Measurements from ENCODE around the gene CDC42EP3. TPM values are rescaled to one million over a fixed set of nuclear protein-coding genes. Genes with fewer than 3 reads are reported as not detected.

Gene CDC42EP3
- total RNA-seq, 4 donors from 2014 or later, result 9.0 to 38.0 (median 23.5) TPM

DNA sequence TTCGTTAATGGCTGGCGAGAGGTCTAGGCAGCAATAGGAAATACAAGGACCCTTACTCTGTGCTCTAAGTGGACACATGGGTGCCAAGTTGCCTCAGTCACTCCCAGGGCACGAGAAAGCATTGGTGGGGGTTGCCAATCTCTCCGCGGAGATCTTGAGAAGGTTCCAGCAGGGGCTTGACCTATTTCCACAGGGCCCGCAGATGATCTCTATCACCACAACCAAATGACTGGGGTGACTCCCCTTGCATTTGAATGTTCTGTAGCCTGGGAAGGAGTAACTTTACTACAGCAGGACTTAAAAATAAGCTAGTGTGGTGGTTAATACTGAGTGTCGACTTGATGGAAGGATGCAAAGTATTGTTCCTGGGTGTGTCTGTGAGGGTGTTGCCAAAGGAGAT is 8.1 kb downstream of the CDC42EP3 start:
- Histone ChIP-seq H3K27ac (no peak overlapping the region), H3K27me3 (no peaks in the 10 kb centered on the region), H3K9me3 (no peaks in the 10 kb centered on the region), H3K4me3 (no peak overlapping the region), H3K36me3 (peaks cover 3% of the 10 kb centered on the region), H3K4me1 (peaks cover 25% of the 10 kb centered on the region)
- 90% methylated on average over 6 of the region's 7 CpGs for WGBS
- no peak for DNase-seq (ENCODE audit: low spot score in 2 of 2)
- TF ChIP-seq POLR2AphosphoS5 (IDR thresholded peaks at IDR 0.05) (no peak), EP300 (IDR thresholded peaks at IDR 0.05) (no peak), POLR2A (IDR thresholded peaks at IDR 0.05) (no peak)
- TF ChIP-seq, protein P1, sequence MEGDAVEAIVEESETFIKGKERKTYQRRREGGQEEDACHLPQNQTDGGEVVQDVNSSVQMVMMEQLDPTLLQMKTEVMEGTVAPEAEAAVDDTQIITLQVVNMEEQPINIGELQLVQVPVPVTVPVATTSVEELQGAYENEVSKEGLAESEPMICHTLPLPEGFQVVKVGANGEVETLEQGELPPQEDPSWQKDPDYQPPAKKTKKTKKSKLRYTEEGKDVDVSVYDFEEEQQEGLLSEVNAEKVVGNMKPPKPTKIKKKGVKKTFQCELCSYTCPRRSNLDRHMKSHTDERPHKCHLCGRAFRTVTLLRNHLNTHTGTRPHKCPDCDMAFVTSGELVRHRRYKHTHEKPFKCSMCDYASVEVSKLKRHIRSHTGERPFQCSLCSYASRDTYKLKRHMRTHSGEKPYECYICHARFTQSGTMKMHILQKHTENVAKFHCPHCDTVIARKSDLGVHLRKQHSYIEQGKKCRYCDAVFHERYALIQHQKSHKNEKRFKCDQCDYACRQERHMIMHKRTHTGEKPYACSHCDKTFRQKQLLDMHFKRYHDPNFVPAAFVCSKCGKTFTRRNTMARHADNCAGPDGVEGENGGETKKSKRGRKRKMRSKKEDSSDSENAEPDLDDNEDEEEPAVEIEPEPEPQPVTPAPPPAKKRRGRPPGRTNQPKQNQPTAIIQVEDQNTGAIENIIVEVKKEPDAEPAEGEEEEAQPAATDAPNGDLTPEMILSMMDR (IDR thresholded peaks at IDR 0.05), result no peak

DNA sequence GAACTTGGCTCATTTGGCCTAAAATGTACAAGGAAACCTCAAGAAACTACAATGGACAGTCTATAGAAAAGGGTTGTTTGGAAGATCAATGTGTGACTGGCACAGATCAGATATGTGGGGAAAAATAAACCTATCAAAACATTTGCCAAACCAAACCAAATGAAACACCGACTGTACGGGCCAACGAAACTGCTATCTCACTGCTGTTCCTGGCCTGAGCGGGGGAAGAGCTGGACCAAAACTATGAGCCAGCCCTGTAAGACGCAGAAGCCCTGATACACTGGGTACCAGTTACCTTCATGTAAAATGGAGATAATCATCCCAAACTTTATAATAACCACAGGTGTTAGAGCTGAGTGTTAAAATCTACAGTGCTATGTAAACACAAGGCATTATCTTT is 11.7 kb downstream of the CDC42EP3 start:
- no peak for TF ChIP-seq EP300 (IDR thresholded peaks at IDR 0.05)
- TF ChIP-seq POLR2A (IDR thresholded peaks at IDR 0.05), result no peak
- no peak for TF ChIP-seq POLR2AphosphoS5 (IDR thresholded peaks at IDR 0.05)
- TF ChIP-seq, protein P1 (IDR thresholded peaks at IDR 0.05), result no peak
- Histone ChIP-seq H3K9me3 (no peaks in the 10 kb centered on the region), H3K4me3 (no peak overlapping the region), H3K36me3 (no peaks in the 10 kb centered on the region), H3K27me3 (no peaks in the 10 kb centered on the region), H3K4me1 (peaks cover 20% of the 10 kb centered on the region), H3K27ac (no peak overlapping the region)
- no peak for DNase-seq (ENCODE audit: low spot score in 2 of 2)
- 76% methylated on average over 5 of the region's 5 CpGs for WGBS

GRCh38 chr2:37658682-37659081 is 12.8 kb downstream of the CDC42EP3 start:
- TF ChIP-seq, protein P1 (IDR thresholded peaks at IDR 0.05), result no peak
- no peak for TF ChIP-seq POLR2AphosphoS5 (IDR thresholded peaks at IDR 0.05)
- TF ChIP-seq POLR2A (IDR thresholded peaks at IDR 0.05), result no peak
- TF ChIP-seq EP300 (IDR thresholded peaks at IDR 0.05), result no peak
- Histone ChIP-seq H3K27me3 (no peaks in the 10 kb centered on the region), H3K27ac (no peak overlapping the region), H3K9me3 (no peaks in the 10 kb centered on the region), H3K4me1 (peaks cover 23% of the 10 kb centered on the region), H3K4me3 (no peak overlapping the region), H3K36me3 (no peaks in the 10 kb centered on the region)
- 95% methylated on average over 3 of the region's 3 CpGs for WGBS
- no peak for DNase-seq (ENCODE audit: low spot score in 2 of 2)

DNA sequence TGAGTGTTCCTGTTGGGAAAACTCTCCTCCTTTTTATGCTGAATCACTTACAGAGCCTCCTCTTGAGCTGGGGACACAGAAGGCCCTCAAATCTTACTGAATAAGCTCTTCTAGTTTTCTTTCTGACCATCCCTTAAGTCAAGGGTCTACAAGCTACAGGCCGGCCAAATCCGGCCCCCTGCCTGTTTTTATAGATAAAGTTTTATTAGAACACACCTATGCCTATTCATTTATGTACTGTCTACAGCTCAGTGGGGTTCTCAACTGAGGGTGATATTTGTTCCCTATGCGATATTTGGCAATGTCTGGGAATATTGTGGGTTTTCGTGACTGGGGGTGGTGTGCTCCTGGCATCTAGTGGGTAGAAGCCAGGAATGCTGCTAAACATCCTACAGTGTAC is 14.0 kb downstream of the CDC42EP3 start:
- Histone ChIP-seq H3K27me3 (no peaks in the 10 kb centered on the region), H3K9me3 (no peaks in the 10 kb centered on the region), H3K27ac (peak overlapping the region; percentile 36), H3K4me1 (peaks cover 32% of the 10 kb centered on the region), H3K4me3 (no peak overlapping the region), H3K36me3 (no peaks in the 10 kb centered on the region)
- DNase-seq (ENCODE audit: low spot score in 2 of 2), result no peak
- 86% methylated on average over 4 of the region's 4 CpGs for WGBS
- TF ChIP-seq, protein P1 (IDR thresholded peaks at IDR 0.05), result no peak
- TF ChIP-seq EP300 (IDR thresholded peaks at IDR 0.05), result no peak
- no peak for TF ChIP-seq POLR2A (IDR thresholded peaks at IDR 0.05)
- TF ChIP-seq POLR2AphosphoS5 (IDR thresholded peaks at IDR 0.05), result no peak

- no peak for DNase-seq (ENCODE audit: low spot score in 2 of 2)
- Histone ChIP-seq H3K27me3 (no peaks in the 10 kb centered on the region), H3K27ac (peak overlapping the region; percentile 58), H3K9me3 (no peaks in the 10 kb centered on the region), H3K4me1 (peaks cover 35% of the 10 kb centered on the region), H3K36me3 (no peaks in the 10 kb centered on the region), H3K4me3 (no peak overlapping the region)
- 48% methylated on average over 11 of the region's 11 CpGs for WGBS
- TF ChIP-seq, protein P1 (IDR thresholded peaks at IDR 0.05), result no peak
- peak in 2 of 3 donors; percentile 25 to 40 for TF ChIP-seq POLR2AphosphoS5 (IDR thresholded peaks at IDR 0.05)
These were observed 14.7 kb downstream of the CDC42EP3 start for GRCh38 chr2:37656512-37657423.
